ENCODE measurements around the gene B4GALT5.

B4GALT5 gene

GRCh38 chr20:49741977-49742376 lies 28.3 kb upstream of the B4GALT5 start:
- TF ChIP-seq, protein P1, sequence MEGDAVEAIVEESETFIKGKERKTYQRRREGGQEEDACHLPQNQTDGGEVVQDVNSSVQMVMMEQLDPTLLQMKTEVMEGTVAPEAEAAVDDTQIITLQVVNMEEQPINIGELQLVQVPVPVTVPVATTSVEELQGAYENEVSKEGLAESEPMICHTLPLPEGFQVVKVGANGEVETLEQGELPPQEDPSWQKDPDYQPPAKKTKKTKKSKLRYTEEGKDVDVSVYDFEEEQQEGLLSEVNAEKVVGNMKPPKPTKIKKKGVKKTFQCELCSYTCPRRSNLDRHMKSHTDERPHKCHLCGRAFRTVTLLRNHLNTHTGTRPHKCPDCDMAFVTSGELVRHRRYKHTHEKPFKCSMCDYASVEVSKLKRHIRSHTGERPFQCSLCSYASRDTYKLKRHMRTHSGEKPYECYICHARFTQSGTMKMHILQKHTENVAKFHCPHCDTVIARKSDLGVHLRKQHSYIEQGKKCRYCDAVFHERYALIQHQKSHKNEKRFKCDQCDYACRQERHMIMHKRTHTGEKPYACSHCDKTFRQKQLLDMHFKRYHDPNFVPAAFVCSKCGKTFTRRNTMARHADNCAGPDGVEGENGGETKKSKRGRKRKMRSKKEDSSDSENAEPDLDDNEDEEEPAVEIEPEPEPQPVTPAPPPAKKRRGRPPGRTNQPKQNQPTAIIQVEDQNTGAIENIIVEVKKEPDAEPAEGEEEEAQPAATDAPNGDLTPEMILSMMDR (conservative IDR thresholded peaks at IDR 0.05; ENCODE audit: low read depth, low read length) = no peak
- Histone ChIP-seq H3K9ac (no peak overlapping the region), H3K27me3 (ENCODE audit: insufficient read depth, low read depth) (no peaks in the 10 kb centered on the region), H3K79me2 (ENCODE audit: insufficient read depth, low read depth) (no peaks in the 10 kb centered on the region), H3K4me1 (ENCODE audit: low read depth, poor library complexity, severe bottlenecking) (no peaks in the 10 kb centered on the region), H2AFZ (ENCODE audit: low read depth) (no peak overlapping the region), H3K36me3 (ENCODE audit: insufficient read depth) (no peaks in the 10 kb centered on the region), H3K4me2 (no peak overlapping the region), H3K4me3 (IDR thresholded peaks at IDR 0.05; ENCODE audit: insufficient read depth, low read depth, low read length) (no peak overlapping the region), H3K27ac (no peak overlapping the region), H4K20me1 (ENCODE audit: insufficient read depth) (no peaks in the 10 kb centered on the region)

- Histone ChIP-seq H3K4me3 (IDR thresholded peaks at IDR 0.05; ENCODE audit: insufficient read depth, low read depth, low read length) (no peak overlapping the region), H3K4me1 (ENCODE audit: low read depth, poor library complexity, severe bottlenecking) (no peaks in the 10 kb centered on the region), H3K36me3 (ENCODE audit: insufficient read depth) (no peaks in the 10 kb centered on the region), H3K27me3 (ENCODE audit: insufficient read depth, low read depth) (no peaks in the 10 kb centered on the region), H3K4me2 (no peak overlapping the region), H2AFZ (ENCODE audit: low read depth) (no peak overlapping the region), H3K79me2 (ENCODE audit: insufficient read depth, low read depth) (no peaks in the 10 kb centered on the region), H4K20me1 (ENCODE audit: insufficient read depth) (no peaks in the 10 kb centered on the region), H3K27ac (no peak overlapping the region), H3K9ac (no peak overlapping the region)
- TF ChIP-seq, protein P1 (conservative IDR thresholded peaks at IDR 0.05; ENCODE audit: low read depth, low read length) = no peak
These were observed 27.1 kb upstream of the B4GALT5 start for GRCh38 chr20:49740807-49741206.

GRCh38 chr20:49739042-49739441 lies 25.4 kb upstream of the B4GALT5 start:
- no peaks in the 10 kb centered on the region for H3K36me3 ChIP-seq (ENCODE audit: insufficient read depth)
- H3K27me3 ChIP-seq (ENCODE audit: insufficient read depth, low read depth) = no peaks in the 10 kb centered on the region
- H3K27ac ChIP-seq = no peak overlapping the region
- no peak overlapping the region for H3K4me2 ChIP-seq
- H3K9ac ChIP-seq = no peak overlapping the region
- H3K4me3 ChIP-seq (IDR thresholded peaks at IDR 0.05; ENCODE audit: insufficient read depth, low read depth, low read length) = no peak overlapping the region
- TF ChIP-seq, protein P1 (conservative IDR thresholded peaks at IDR 0.05; ENCODE audit: low read depth, low read length) = no peak
- no peak overlapping the region for H2AFZ ChIP-seq (ENCODE audit: low read depth)
- no peaks in the 10 kb centered on the region for H3K4me1 ChIP-seq (ENCODE audit: low read depth, poor library complexity, severe bottlenecking)
- no peaks in the 10 kb centered on the region for H3K79me2 ChIP-seq (ENCODE audit: insufficient read depth, low read depth)
- H4K20me1 ChIP-seq (ENCODE audit: insufficient read depth) = no peaks in the 10 kb centered on the region

DNA sequence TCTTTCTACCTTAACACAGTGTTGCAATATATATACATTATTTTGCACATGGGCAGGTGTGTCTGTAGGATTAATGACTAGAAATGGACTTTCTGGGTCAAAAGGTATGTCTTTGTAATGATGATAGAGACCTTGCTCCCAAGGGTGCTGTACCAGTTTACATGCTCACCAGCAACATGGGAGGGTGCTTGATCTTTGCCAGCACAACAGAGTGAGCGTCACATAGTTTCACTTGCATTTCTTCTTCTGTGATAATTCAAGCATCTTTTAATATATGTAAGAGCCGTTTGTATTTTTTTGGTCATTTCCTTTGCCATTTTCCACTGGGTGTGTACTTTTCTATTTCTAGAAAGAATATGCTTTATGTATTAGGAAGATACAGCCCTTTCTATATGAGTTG lies 23.6 kb upstream of the B4GALT5 start:
- H2AFZ ChIP-seq (ENCODE audit: low read depth) = no peak overlapping the region
- no peaks in the 10 kb centered on the region for H3K79me2 ChIP-seq (ENCODE audit: insufficient read depth, low read depth)
- no peak overlapping the region for H3K4me2 ChIP-seq
- no peaks in the 10 kb centered on the region for H3K27me3 ChIP-seq (ENCODE audit: insufficient read depth, low read depth)
- no peaks in the 10 kb centered on the region for H3K4me1 ChIP-seq (ENCODE audit: low read depth, poor library complexity, severe bottlenecking)
- TF ChIP-seq, protein P1 (conservative IDR thresholded peaks at IDR 0.05; ENCODE audit: low read depth, low read length) = no peak
- no peaks in the 10 kb centered on the region for H3K36me3 ChIP-seq (ENCODE audit: insufficient read depth)
- H3K4me3 ChIP-seq (IDR thresholded peaks at IDR 0.05; ENCODE audit: insufficient read depth, low read depth, low read length) = no peak overlapping the region
- no peak overlapping the region for H3K9ac ChIP-seq
- no peaks in the 10 kb centered on the region for H4K20me1 ChIP-seq (ENCODE audit: insufficient read depth)
- no peak overlapping the region for H3K27ac ChIP-seq

Measured in KMS-11 (cell line).